Measurements from ENCODE around the gene RGS9. TPM values are rescaled to one million over a fixed set of nuclear protein-coding genes. Genes with fewer than 3 reads are reported as not detected.

Gene RGS9
- total and polyA plus RNA-seq, 2 donors (not counting 1 experiment from before 2014, with no cell fraction given), result 1.6 to 1.7 TPM

DNA sequence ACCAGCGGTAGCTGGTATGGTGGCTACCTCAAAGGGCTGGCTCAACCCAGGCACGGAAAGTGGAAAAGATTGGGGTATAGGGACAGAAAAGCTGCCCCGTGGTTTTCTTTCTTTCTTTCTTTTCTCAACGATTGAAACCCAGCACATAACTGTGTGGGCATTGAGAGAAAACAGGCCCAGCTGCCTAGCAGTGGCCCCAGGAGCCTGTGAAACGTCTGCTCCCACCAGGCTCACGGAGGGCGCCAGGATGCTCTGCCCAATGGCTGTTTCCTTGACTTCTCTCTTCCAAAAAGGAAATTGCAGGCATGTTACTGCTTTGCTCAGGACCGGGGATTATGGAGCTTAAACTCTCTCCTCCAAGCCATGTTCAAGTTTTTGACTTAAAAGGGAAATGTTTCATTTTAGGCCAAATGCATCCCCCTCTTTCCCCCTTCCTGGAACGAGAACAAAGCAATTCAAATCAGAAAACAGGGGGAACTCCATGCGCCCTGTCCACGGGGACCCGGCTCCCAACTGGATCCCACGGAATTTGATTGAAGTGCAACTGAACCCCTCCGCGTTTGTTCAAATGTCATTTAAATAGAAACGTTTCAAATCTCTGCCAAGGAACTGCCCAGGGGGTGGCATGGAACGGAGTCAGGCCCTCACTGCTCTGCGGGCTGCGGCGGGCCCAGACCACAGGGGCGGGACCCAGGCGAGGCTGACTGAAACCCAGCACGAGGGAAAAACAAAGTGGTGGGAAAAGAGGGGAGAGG lies 133.5 kb downstream of the RGS9 start:
- H3K36me3 ChIP-seq (ENCODE audit: control insufficient read depth, insufficient read depth, low read length), result no peaks in the 10 kb centered on the region
- no peaks in the 10 kb centered on the region for H3K4me1 ChIP-seq (ENCODE audit: control insufficient read depth, extremely low read depth, insufficient read depth, low read length)
- H3K4me3 ChIP-seq (replicated peaks in 1 of 4; ENCODE audit: control extremely low read depth in 1 of 4, insufficient read depth in 1 of 4, low read depth in 3 of 4, low read length in 4 of 4), result no peak overlapping the region
- H3K4me2 ChIP-seq (ENCODE audit: extremely low read depth, insufficient read depth, low read length), result no peak overlapping the region
- H3K27ac ChIP-seq (ENCODE audit: insufficient read depth, low read length), result no peak overlapping the region
- peak in 1 of 2 donors; percentile 26 for DNase-seq (ENCODE audit: low read depth in 2 of 2)
- H3K79me2 ChIP-seq (ENCODE audit: control insufficient read depth, insufficient read depth, low read length), result no peaks in the 10 kb centered on the region
- H3K27me3 ChIP-seq (ENCODE audit: control insufficient read depth, insufficient read depth, low read length), result no peaks in the 10 kb centered on the region
- H3K9me3 ChIP-seq (ENCODE audit: control insufficient read depth, insufficient read depth, low read depth, low read length), result no peaks in the 10 kb centered on the region
- H3K9ac ChIP-seq (ENCODE audit: insufficient read depth, low read length), result no peak overlapping the region
- no peak for TF ChIP-seq EZH2 (IDR thresholded peaks at IDR 0.05; ENCODE audit: low read length, missing control alignments)
- TF ChIP-seq, protein P1, sequence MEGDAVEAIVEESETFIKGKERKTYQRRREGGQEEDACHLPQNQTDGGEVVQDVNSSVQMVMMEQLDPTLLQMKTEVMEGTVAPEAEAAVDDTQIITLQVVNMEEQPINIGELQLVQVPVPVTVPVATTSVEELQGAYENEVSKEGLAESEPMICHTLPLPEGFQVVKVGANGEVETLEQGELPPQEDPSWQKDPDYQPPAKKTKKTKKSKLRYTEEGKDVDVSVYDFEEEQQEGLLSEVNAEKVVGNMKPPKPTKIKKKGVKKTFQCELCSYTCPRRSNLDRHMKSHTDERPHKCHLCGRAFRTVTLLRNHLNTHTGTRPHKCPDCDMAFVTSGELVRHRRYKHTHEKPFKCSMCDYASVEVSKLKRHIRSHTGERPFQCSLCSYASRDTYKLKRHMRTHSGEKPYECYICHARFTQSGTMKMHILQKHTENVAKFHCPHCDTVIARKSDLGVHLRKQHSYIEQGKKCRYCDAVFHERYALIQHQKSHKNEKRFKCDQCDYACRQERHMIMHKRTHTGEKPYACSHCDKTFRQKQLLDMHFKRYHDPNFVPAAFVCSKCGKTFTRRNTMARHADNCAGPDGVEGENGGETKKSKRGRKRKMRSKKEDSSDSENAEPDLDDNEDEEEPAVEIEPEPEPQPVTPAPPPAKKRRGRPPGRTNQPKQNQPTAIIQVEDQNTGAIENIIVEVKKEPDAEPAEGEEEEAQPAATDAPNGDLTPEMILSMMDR (conservative IDR thresholded peaks at IDR 0.05 in 1 of 2, IDR thresholded peaks at IDR 0.05 in 1 of 2; ENCODE audit: low read depth in 1 of 2, low read length in 2 of 2), result no peak
- H2AFZ ChIP-seq (ENCODE audit: low read length), result no peak overlapping the region
- no peaks in the 10 kb centered on the region for H4K20me1 ChIP-seq (ENCODE audit: control insufficient read depth, extremely low read depth, insufficient read depth, low read length)

DNA sequence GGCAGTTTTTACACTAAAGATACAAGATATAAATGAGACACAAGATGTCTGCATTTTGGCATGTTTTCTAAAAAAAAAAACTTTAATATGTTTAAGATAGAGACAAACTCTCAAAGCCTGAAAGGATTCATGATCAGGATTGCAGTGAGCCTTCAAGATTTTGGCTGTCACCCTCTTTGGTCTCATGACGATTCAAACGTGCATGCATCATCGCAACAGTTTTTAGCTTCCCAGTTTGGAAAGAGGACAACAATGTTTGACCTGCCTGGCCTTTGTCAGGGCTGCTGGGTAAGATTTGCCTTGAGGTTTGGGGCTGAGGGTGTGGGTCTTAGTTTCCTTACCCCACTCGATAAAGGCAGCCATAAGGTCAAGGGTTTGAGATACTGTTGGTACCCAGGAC lies 134.1 kb downstream of the RGS9 start:
- Histone ChIP-seq H3K9me3 (ENCODE audit: control insufficient read depth, insufficient read depth, low read depth, low read length) (no peaks in the 10 kb centered on the region), H3K27me3 (ENCODE audit: control insufficient read depth, insufficient read depth, low read length) (no peaks in the 10 kb centered on the region), H2AFZ (ENCODE audit: low read length) (no peak overlapping the region), H3K4me1 (ENCODE audit: control insufficient read depth, extremely low read depth, insufficient read depth, low read length) (no peaks in the 10 kb centered on the region), H3K4me2 (ENCODE audit: extremely low read depth, insufficient read depth, low read length) (no peak overlapping the region), H3K27ac (ENCODE audit: insufficient read depth, low read length) (no peak overlapping the region), H3K79me2 (ENCODE audit: control insufficient read depth, insufficient read depth, low read length) (no peaks in the 10 kb centered on the region), H3K36me3 (ENCODE audit: control insufficient read depth, insufficient read depth, low read length) (no peaks in the 10 kb centered on the region), H3K9ac (ENCODE audit: insufficient read depth, low read length) (no peak overlapping the region), H4K20me1 (ENCODE audit: control insufficient read depth, extremely low read depth, insufficient read depth, low read length) (no peaks in the 10 kb centered on the region), H3K4me3 (replicated peaks in 1 of 4; ENCODE audit: control extremely low read depth in 1 of 4, insufficient read depth in 1 of 4, low read depth in 3 of 4, low read length in 4 of 4) (no peak overlapping the region)
- TF ChIP-seq EZH2 (IDR thresholded peaks at IDR 0.05; ENCODE audit: low read length, missing control alignments), result no peak
- TF ChIP-seq, protein P1 (conservative IDR thresholded peaks at IDR 0.05 in 1 of 2, IDR thresholded peaks at IDR 0.05 in 1 of 2; ENCODE audit: low read depth in 1 of 2, low read length in 2 of 2), result no peak
- DNase-seq (ENCODE audit: low read depth in 2 of 2), result peak in 1 of 2 donors; percentile 11

Other genes starting within 250 kb of the RGS9 start
- gene LRRC37A3, start 217.9 kb upstream of the RGS9 start, total RNA-seq, result 6.2 and 7.3 TPM in 2 replicates
- 2.3 and 2.4 TPM in 2 replicates for gene LRRC37A3, start 217.9 kb upstream of the RGS9 start, polyA plus RNA-seq
- gene GNA13, start 80.6 kb upstream of the RGS9 start, total RNA-seq, result 52.1 and 65.2 TPM in 2 replicates
- 44.6 and 50.3 TPM in 2 replicates for gene GNA13, start 80.6 kb upstream of the RGS9 start, polyA plus RNA-seq

All from fibroblast of lung (primary cell).